HG03460 (cell line): ENCODE measurements around the gene MYOG.

ENCODE experiments used
- ATAC-seq: cut with Tn5 transposase; IDR thresholded peaks from one replicate; pipeline ENCODE4 v1.9.1; 2021; ENCODE audit not compliant: unreplicated experiment

MYOG gene

DNA sequence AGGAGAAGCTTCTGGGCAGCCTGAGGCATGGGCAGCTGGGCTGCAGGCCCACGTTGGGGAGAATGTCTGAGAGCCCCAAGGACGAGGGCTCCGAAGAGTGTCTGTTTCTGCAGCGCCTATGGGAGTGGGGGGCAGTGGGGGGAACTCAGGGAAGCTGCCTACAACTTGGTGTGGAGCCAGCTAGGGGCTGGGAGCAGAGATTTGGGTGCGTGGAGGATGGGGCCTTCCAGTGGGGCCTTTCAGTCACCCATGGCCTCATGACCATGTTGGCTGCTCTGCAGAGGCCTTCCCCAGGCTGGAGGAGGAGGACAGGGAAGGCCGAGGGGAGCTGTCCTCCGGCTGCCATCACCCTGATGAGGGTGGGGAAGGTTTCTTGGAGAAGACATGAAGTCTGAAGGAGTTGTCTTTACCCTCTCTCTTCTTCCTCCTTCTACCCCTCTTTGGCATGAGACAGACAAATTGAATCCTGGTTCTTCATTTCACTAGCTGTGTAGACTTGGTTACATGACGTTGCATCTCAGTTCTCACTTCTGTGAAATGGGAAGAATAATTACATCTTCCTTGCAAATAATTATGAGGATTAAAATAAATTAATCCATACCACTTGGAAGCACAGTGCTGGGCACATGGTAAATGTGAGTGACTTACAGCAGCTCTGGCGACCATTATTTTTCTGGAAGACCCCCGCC is 51.2 kb downstream of the MYOG start:
- no peak for ATAC-seq

DNA sequence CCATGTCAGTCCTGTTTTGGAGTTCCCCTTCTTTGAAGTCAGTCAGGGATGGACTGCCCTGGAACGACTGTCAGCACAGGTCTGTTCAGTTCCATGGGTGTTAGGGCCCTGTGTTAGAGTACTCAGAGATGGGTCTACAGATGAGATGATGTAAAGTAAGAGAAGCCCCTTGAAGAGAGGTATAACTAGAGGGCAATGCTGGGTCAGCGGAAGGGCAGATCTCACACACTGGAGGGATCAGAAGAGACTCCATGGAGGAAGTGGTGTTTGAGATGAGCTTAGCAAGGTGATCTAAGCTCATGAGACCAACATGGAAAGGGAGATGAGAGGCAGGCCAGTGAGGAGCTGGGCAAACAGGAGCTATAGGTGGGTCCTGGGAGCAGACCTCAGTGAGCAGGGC is 51.9 kb downstream of the MYOG start:
- no peak for ATAC-seq

DNA sequence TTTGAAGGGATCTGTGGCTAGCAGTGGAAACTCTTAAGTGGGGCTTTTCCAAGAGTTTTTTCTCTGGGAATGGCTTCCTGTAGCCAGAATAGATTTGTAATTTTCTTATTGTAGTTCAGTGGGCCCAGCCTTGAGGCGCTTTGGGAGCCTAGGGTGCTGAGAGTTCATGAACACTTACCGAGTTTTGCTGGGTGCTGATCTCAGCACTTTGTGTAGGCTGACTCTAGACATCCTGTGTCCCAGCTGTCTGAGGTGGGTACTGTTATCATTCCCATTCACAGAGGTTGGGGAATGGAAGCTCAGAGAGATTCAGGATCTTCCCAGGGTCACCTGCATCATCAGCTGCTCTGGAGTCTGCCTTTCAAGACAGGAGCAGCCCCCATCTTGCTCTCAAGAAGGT is 52.5 kb downstream of the MYOG start:
- ATAC-seq: no peak
